GM12878 (cell line): ENCODE measurements around the gene SPTAN1. TPM values are rescaled to one million over a fixed set of nuclear protein-coding genes. Genes with fewer than 3 reads are reported as not detected.

Experiments used
- ATAC-seq: fragments of 200-7000 bp; cut with Tn5 transposase; 3 replicates; pipeline ENCODE4 v1.9.1; 2020; ENCODE audit warnings: mild to moderate bottlenecking, moderate library complexity
- BruUV-seq: library from RNA; stranded (reverse); fragments of 400-500 nt; replicated peaks from 2 replicates; lab custom pipeline; 2021; lab: Mats Ljungman, UMichigan
- CTCF ChIA-PET: fragments of 300-600 bp; sonication (Branson Sonifier 250); formaldehyde crosslinking; extraction: SDS; loops from one replicate; lab custom pipeline; 2021; ENCODE audit warnings: inconsistent platforms; lab: Yijun Ruan, JAX
- POLR2A ChIA-PET: fragments of 350-600 bp; formaldehyde crosslinking; extraction: SDS; loops from one replicate; lab custom pipeline; 2021; ENCODE audit warnings: inconsistent platforms; lab: Charles Lee
- RAD21 ChIA-PET: fragments of 300-600 bp; sonication (Branson Sonifier 250); formaldehyde crosslinking; loops from one replicate; lab custom pipeline; 2023; ENCODE audit warnings: antibody characterized with exemption; ENCODE audit not compliant: unreplicated experiment; lab: Charles Lee
- SMC1A ChIA-PET: fragments of 300-600 bp; sonication (Branson Sonifier 250); formaldehyde crosslinking; loops from one replicate; lab custom pipeline; 2023; ENCODE audit not compliant: unreplicated experiment, uncharacterized antibody; lab: Charles Lee
- DNase-seq: peaks from one replicate; pipeline ENCODE4 v3.0.0-alpha.2; 2011; ENCODE audit warnings: low read depth, low spot score
- FAIRE-seq: peaks from 3 replicates; lab custom pipeline; 2011; peaks lifted over from hg19 to GRCh38; lab: Jason Lieb, UNC
- H2AFZ ChIP-seq: 2 replicates; pipeline ENCODE4 v1.6.0; 2011; ENCODE audit warnings: low read depth, low read length, control low read depth; ENCODE audit not compliant: control insufficient read depth
- H3K27ac ChIP-seq: 2 replicates; pipeline ENCODE4 v1.5.1; 2011; ENCODE audit warnings: control low read depth; ENCODE audit not compliant: control insufficient read depth, insufficient read depth
- H3K27me3 ChIP-seq, 2 experiments: replicated peaks in 1 of 2; 2 replicates each; pipeline versions ENCODE4 v1.6.0 to v1.6.1; 2011; ENCODE audit warnings: low read length in 1 of 2; ENCODE audit not compliant: control insufficient read depth in 2 of 2, insufficient read depth in 2 of 2
- H3K36me3 ChIP-seq, 2 experiments: 2 replicates each; pipeline ENCODE4 v1.5.1; 2011; ENCODE audit warnings: low read length in 1 of 2; ENCODE audit not compliant: control insufficient read depth in 2 of 2, insufficient read depth in 2 of 2
- H3K4me1 ChIP-seq: 2 replicates; pipeline ENCODE4 v1.6.1; 2011; ENCODE audit warnings: mild to moderate bottlenecking, low read length, moderate library complexity, mixed read lengths; ENCODE audit not compliant: control insufficient read depth, insufficient read depth
- H3K4me2 ChIP-seq: 2 replicates; pipeline ENCODE4 v1.6.0; 2011; ENCODE audit warnings: control low read depth; ENCODE audit not compliant: control insufficient read depth, insufficient read depth
- H3K4me3 ChIP-seq: fragments of 200-600 bp; sonication (generic); 2 replicates; pipeline ENCODE4 v1.5.1; 2016
- H3K79me2 ChIP-seq: 2 replicates; pipeline ENCODE4 v1.6.0; 2011; ENCODE audit warnings: low read length; ENCODE audit not compliant: control insufficient read depth, insufficient read depth
- H3K9ac ChIP-seq: 2 replicates; pipeline ENCODE4 v1.8.0; 2011; ENCODE audit warnings: low read length, control low read depth, mixed read lengths; ENCODE audit not compliant: control insufficient read depth, insufficient read depth
- H3K9me3 ChIP-seq: replicated peaks from 3 replicates; pipeline ENCODE4 v1.5.1; 2011; ENCODE audit warnings: mild to moderate bottlenecking, low read length; ENCODE audit not compliant: control insufficient read depth, insufficient read depth
- H4K20me1 ChIP-seq: 2 replicates; pipeline ENCODE4 v1.6.0; 2011; ENCODE audit not compliant: control insufficient read depth, insufficient read depth
- CHD1 ChIP-seq: IDR thresholded peaks from 2 replicates; pipeline ENCODE4 v1.6.1; 2012; ENCODE audit warnings: low read depth, low read length, improper control_type of control experiment
- CHD4 ChIP-seq: fragments of 200-600 bp; sonication (generic); IDR thresholded peaks from 2 replicates; pipeline ENCODE4 v1.6.1; 2016; ENCODE audit warnings: mild to moderate bottlenecking
- FOXK2 ChIP-seq: fragments of 450-650 bp; IDR thresholded peaks from 2 replicates; pipeline ENCODE4 v1.6.1; 2017; ENCODE audit warnings: mild to moderate bottlenecking, moderate library complexity
- HDAC2 ChIP-seq: fragments of 200-600 bp; sonication (generic); IDR thresholded peaks from 2 replicates; pipeline ENCODE4 v1.6.1; 2017
- MTA2 ChIP-seq: fragments of 450-650 bp; IDR thresholded peaks from 2 replicates; pipeline ENCODE4 v1.6.1; 2016; ENCODE audit warnings: low read depth, mild to moderate bottlenecking, moderate library complexity
- MTA3 ChIP-seq: IDR thresholded peaks from 2 replicates; pipeline ENCODE4 v1.6.1; 2012; ENCODE audit warnings: low read length, inconsistent platforms, borderline replicate concordance
- POLR2AphosphoS5 ChIP-seq: IDR thresholded peaks from 2 replicates; pipeline ENCODE4 v1.6.1; 2011; ENCODE audit warnings: mild to moderate bottlenecking, low read length, inconsistent platforms
- STAT3 ChIP-seq: IDR thresholded peaks from 2 replicates; pipeline ENCODE4 v1.6.1; 2011; ENCODE audit warnings: low read depth, low read length, improper control_type of control experiment
- ZBTB11 ChIP-seq: fragments of 450-650 bp; formaldehyde crosslinking; IDR thresholded peaks from 2 replicates; pipeline ENCODE4 v1.5.0; 2022; ENCODE audit warnings: mild to moderate bottlenecking, missing genetic modification characterization
- ZNF622 ChIP-seq: fragments of 450-650 bp; IDR thresholded peaks from 2 replicates; pipeline ENCODE4 v1.6.1; 2017; ENCODE audit warnings: mild to moderate bottlenecking, inconsistent platforms
- ZNF687 ChIP-seq: fragments of 450-650 bp; IDR thresholded peaks from 2 replicates; pipeline ENCODE4 v1.6.1; 2017; ENCODE audit warnings: mild to moderate bottlenecking, moderate library complexity
- WGBS: methylation state at CpG from one replicate; pipeline ENCODE4 v1.1.6; 2016; ENCODE audit warnings: low lambda C conversion rate; ENCODE audit not compliant: insufficient replicate concordance, insufficient coverage; ENCODE audit errors: missing lambda C conversion rate; 5-methylcytosine and 5-hydroxymethylcytosine counted together
- in situ Hi-C: fragments of 300-500 bp; cut with MboI; formaldehyde crosslinking; loops from 9 replicates; pipeline ENCODE4 v1.14.3; 2018; ENCODE audit warnings: mixed read lengths
- intact Hi-C: fragments of 100-400 bp; cut with micrococcal nuclease; formaldehyde crosslinking; loops from one replicate; pipeline ENCODE4 v1.14.2; 2022; ENCODE audit not compliant: unreplicated experiment
- polyA plus RNA-seq, 11 experiments: library from polyadenylated mRNA; depleted of rRNA in 4 of 11; unstranded in 6 of 11; stranded (reverse) in 5 of 11; fragments of >200 nt; fragmentation: Nextera tagmentation in 4 of 11; fragmentation: Illumina TruSeq in 1 of 11; extraction: Ambion mirVana in 4 of 11; extraction: Trizol in 1 of 11; gene quantifications; 1 replicate in 1 of 11; 2 replicates in 10 of 11; pipeline versions ENCODE4 v1.2.1 to v1.2.3, GENCODE V29; 2011 to 2016; ENCODE audit warnings: inconsistent platforms in 2 of 11, missing spikeins in 2 of 11, low read depth in 1 of 11
- total RNA-seq, 4 experiments: library from RNA; depleted of rRNA in 3 of 4; stranded (reverse); fragments of >200 nt in 3 of 4; fragmentation: Illumina TruSeq in 1 of 4; extraction: Trizol in 1 of 4; gene quantifications; 2 replicates each; pipeline versions ENCODE4 v1.2.1 to v1.2.3, GENCODE V29; 2013 to 2021

Gene SPTAN1
- total and polyA plus RNA-seq, 10 of the 15 experiments (the other 5 are each of a cell fraction or from before 2014, with no cell fraction given): 18.7 to 156 (median 73.6) TPM

- TF ChIP-seq POLR2AphosphoS5 (no peak), MTA2 (no peak), FOXK2 (no peak), ZBTB11 (CRISPR knock-in tag) (no peak), ZNF687 (no peak), CHD1 (no peak), MTA3 (no peak), CHD4 (no peak), ZNF622 (no peak), STAT3 (no peak), HDAC2 (no peak)
- no peak overlapping the region for H3K27ac ChIP-seq
- CTCF ChIA-PET: no interaction called here
- no peak for DNase-seq
- no peak for ATAC-seq
- no peaks in the 10 kb centered on the region for H3K9me3 ChIP-seq
- H2AFZ ChIP-seq: no peak overlapping the region
- no peak for FAIRE-seq
- H3K79me2 ChIP-seq: no peaks in the 10 kb centered on the region
- H3K4me1 ChIP-seq: no peaks in the 10 kb centered on the region
- 98% methylated on average over 10 of the region's 10 CpGs for WGBS
- no TSS peak for BruUV-seq
- peaks cover 0 to 20% of the 10 kb centered on the region in 2 experiments; a peak in 3 of 4 replicates for H3K36me3 ChIP-seq
- no peak overlapping the region for H3K4me3 ChIP-seq
- intact Hi-C loops (no loop called here), in situ Hi-C loops (no loop called here)
- H4K20me1 ChIP-seq: no peaks in the 10 kb centered on the region; the same call in 1 of the 2 replicates
- H3K9ac ChIP-seq: no peak overlapping the region
- POLR2A ChIA-PET: interaction anchor here (0.6 kb wide), 1 partner anchor 139 kb away, joined by 3 read pairs; no protein-coding TSS in a partner anchor
- no peak overlapping the region for H3K4me2 ChIP-seq
- SMC1A ChIA-PET: no interaction called here
- RAD21 ChIA-PET: no interaction called here
- H3K27me3 ChIP-seq: no peaks in the 10 kb centered on the region
Measured at GRCh38 chr9:128634111-128634510, 81.7 kb downstream of the SPTAN1 start.
